GM20431 (cell line): ENCODE results near the gene SLC1A3.
"Not testable (repeated sequence)": the region's sequence is repeated elsewhere in the genome, so short reads cannot be mapped to it uniquely, and the experiment has no call there.

Experiments used
- in situ Hi-C: fragments of 300-500 bp; cut with MseI, MboI; formaldehyde crosslinking; loops from one replicate; pipeline ENCODE4 v1.15.0; 2020; ENCODE audit warnings: low sequenced_read_pairs; ENCODE audit not compliant: unreplicated experiment

Gene SLC1A3

DNA sequence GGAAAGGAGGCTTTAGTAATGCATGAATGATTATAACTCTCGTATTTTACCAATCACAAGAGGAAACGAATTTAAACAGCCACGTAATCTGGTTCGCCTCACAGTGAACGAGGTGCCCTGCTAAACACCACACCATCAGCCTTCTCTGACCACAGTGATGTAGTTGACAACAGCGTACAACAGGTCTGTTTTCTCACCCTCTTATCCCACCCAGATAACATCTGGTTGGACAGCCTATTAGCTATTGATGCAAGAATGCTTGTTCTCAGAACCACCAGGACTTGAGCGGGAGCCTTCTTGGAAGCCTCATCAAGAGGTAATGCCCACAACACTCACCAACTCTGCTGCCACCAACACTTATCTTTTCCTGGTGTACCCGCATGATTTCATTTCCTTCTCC is 23.3 kb downstream of the SLC1A3 start:
- in situ Hi-C loops = no loop called here

DNA sequence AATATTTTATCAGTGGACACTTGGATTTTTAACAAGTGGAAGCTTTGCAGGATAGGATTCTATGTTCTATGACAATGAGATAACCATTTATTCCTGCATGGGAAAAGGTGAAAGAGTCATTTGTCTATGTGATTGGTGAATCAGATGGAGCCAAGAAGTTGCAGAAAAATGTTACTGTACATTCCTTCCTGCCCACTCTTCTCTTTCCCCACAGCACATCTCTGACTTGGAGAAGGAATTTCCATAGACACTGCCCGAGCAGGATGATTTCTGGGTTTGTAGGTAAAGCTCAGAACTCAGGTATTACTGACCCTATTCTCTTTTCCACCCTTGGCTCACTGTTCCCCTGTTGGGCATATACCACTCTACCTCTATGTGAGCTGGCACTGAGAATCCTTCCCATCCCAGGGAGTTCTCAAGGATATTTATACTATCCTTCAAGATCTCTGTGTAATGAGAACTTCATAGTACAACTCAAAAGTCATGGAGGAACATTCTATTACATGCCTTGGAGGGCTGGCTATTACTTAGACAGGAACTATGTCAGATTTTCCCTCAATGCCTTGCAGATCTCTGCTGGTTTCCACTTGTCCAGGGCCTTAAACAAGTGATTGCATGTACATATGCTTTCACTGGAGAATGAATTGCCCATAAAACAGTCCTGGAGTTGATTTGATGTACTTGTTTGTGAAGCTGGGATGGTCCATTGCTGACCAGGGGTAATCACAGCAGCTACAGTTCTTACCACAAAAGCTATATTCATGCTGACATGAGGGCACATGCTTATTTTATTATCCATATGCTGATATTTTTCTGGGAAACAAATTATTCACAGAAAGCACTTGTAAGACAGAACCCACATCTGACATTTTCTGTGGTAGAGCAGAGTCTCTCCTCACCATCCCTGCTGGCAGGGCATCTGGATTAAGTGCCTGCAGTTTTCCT is 24.1 kb downstream of the SLC1A3 start:
- in situ Hi-C loops = no loop called here

DNA sequence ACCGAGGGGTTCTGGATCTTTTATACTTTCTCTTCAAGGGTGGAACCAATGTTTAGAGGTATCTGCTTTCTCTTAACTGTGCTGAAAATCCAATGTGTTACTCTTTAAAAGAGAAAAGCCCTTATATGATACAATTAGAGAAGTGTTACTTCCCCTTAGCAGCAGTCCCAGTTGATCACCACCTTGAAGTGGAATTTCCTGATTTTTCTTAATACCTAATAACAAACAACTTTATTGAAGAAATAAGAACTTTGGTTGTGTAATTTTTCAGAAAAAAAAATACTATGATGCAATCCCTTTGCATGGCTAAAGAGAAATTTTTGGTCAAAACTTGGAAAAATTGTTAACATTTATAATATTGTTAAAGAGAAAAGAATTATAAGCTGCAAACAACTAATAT is 24.7 kb downstream of the SLC1A3 start:
- in situ Hi-C loops = no loop called here

DNA sequence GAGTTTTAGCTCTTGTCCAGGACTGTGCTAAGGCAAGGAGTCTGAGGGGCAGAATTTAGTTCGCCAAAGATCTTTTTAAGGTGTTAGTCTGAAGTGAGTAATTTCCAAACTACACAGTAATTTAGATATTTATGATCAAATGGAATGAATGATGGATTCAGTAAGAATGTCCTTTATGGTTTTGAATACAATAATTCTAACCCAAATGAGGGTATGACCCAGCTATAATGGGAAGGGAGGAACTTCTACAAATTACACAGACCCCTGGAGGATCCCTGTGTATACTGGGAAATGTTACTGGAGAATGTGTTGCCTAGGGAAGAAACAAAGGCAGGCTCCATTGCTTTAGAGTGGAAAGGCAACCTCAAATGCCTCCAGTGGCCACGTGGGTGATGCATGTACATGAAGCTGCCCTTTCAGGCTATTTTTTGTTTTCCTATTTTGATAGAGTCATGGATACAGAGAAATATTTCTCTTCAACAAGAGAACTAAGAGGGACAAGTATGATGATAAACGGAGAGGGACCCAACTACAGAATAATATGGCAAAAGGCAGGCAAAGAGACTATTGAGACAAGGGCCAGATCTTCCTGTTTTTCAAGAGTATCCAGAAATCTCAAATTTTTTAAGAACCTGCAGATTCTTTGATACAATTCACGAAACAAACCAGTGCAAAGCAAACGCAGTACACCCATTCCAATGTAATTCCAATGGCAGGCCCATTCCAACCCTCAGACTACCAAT is 25.4 kb downstream of the SLC1A3 start:
- in situ Hi-C loops = no loop called here

DNA sequence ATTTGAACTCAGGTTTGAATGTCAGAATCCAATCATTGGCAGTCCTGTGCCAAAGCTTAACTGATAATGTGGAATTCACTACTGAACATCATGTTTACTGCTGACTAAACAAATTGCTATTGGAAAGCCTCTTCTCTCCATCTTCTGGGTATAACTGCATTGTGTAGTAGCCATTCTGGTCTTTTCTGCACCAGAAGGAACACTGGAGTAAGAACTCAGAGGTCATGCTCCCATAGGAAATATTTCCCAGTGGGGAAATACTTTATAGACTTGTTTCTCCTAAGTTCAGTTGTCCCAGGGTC is 25.9 kb downstream of the SLC1A3 start:
- in situ Hi-C loops = no loop called here

DNA sequence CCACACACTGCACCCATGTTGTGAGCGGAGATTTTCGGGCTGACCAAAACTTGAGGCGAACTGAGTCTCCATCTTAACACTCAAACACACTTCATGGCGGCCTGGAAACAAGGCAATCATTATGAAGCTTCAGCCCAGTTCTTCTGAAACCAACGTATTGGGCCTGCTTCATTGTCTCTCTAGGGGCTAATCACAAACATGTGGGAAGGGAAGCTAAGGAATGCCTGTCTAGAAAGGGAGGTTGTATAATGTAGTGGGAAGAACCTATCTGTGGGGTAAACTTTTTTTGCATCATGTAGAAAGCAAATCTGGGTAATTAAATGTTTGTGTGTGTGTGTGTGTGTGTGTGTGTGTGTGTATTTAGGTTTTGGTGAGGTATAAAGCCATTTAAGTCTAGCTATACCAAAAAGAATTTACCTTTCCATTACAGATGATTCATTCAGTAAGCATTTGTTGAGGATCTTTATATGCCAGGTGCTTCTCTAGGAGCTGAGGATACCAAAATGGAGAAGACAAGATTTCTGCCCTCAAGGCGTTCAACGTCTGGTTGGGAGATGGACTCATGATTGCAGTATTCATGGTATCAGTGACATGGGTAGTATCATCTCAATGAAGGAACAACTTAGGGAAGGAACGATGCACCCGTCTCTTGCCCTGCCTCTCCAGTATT is 29.4 kb downstream of the SLC1A3 start:
- in situ Hi-C loops = no loop called here

DNA sequence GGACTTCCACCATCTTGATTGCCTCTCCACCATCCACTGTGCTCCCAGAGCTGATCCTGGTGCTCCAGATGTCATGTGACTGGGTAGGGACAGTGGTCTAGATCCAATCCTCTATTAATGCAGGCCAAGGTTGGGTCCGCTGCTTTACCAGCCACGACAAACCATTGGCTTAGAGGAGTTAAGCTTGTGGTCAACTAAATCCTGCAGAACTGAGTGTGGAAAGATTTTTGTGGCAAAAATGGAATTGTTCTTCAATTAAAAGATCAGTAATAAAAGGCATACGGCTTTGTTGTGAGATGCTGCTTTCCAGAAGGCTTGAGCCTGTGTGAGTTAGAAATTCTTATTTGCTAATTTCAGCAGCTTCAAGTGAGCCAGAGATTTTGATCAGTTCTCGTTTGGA is 30.7 kb downstream of the SLC1A3 start:
- in situ Hi-C loops = no loop called here

DNA sequence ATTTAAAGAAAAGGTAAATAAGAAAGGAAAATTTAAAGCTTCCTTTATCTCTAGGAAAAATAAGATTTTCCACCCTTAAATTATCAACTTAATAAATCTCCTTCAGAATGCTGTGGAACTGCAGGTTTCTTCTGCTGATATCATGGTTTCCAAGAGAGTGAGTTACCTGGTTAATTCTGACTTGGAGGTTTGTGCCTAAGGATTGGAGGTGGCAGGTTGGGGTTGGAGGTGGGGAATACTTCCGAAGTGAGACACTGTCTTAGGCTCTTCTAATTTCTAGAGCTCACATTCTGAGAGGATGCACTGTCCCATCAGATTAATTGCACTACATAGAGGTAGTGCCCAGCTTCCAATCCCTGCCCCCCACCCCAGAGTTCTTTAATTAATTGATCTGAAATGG is 31.1 kb downstream of the SLC1A3 start:
- in situ Hi-C loops = no loop called here

DNA sequence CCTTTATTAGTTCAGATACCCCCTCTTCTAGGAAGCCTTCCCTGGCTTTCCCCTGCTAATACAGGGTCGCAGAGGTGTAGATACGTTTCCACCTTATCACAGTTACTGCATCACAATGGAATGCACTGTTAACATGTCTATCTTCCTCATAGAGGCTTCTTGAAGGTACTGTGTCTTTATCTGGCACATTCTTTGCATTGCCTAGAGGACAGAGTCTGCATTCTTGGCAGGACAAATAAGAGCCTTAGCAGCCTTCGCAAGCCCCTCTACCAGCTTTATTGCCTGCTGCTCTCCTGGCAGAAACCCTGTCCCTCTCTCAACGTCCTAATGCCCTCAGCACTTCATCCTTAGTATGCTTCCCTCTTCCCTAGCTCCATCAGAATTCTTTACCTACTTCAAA is 31.6 kb downstream of the SLC1A3 start:
- in situ Hi-C loops = no loop called here

- in situ Hi-C loops = no loop called here
Observed at GRCh38 chr5:36640949-36641348, 34.5 kb downstream of the SLC1A3 start.

DNA sequence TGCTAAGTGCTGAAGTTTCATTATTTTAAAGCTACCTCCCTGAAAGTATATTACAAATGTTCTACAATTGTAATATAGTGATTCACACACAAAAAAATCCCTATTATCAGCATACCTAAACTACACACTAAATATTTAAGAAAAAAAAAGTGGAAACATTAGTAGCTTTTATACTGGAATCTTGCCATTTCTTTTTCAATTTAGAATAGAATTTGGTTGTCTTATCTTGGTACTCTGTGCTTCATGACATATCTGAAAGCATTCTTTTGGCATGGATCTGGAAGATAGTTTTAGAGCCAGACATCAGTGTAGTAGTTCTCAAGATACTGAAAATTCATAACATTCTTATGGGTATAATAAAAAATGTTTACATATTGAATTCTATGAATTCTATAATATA is 35.0 kb downstream of the SLC1A3 start:
- in situ Hi-C loops = no loop called here

DNA sequence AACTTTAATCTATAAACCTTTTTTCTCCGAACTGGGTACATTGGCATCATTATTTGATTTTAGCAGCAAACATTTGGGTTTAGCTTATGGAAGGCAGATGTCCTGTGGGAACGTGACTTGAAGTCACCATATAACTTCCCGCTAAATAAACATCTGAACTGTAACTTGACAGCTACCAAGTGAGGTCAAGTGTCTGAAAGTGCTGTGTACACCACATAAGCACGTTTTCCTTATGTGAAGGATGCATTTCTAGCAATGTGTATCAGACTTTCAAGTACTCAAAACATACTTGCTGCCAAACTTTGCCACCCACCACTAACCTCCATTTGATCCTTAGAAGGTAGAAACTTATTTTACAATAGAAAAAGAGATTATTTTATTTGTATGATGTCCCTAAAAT is 35.7 kb downstream of the SLC1A3 start:
- in situ Hi-C loops = no loop called here

- in situ Hi-C loops = no loop called here
Observed at GRCh38 chr5:36643162-36643561, 36.8 kb downstream of the SLC1A3 start.

DNA sequence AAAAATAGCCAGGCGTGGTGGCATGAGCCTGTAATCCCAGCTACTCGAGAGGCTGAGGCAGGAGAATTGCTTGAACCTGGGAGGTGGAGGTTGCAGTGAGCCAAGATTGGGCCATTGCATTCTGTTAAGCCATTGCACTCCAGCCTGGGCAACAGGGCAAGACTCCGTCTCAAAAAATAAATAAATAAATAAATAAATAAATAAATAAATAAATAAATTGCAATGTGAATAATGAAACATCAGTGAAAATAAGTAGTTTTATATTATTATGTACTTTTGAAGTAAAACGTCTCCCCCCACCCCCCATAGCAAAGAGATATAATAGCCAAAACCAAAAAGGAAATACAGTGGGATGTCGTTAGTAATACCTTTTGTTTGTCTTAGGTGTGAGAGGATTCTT is 37.4 kb downstream of the SLC1A3 start:
- in situ Hi-C loops = not testable (repeated sequence)

DNA sequence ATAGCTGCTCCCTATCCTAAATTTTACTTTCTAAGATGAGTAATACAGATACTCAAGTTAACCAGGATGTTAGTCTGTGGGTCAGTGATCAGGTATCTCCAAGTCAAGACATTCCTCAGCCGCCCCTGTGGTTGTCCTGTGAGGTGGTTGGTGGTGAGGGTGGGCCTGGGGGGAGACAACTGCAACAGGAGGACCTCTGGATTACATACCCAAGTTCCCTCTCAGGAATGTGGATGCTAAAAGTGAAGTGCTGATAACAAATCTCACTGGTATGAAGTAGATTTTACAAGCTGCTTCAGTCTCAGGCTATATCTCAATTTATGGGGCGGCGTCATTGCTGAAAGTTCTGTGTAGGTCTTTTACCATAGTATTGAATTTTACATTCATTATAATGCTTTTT is 38.3 kb downstream of the SLC1A3 start:
- in situ Hi-C loops = no loop called here

DNA sequence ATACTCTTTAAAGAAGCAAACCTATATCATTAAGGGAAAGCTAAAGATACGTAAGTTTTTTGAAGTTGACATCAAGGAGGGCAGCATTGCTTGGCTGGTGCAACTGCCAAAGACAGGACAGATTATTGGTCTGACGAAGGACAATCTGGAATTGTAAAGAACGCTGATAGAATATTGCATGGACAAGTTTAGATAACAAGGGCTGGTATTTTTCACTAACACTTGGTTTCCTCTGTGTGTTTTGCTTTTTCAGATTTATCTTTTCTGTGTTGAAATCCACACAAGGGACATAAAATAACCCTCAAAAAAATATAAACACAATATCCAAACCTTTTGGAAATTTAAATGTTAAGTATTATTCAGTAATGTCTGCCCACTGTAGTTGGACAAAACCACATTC is 39.7 kb downstream of the SLC1A3 start:
- in situ Hi-C loops = no loop called here

DNA sequence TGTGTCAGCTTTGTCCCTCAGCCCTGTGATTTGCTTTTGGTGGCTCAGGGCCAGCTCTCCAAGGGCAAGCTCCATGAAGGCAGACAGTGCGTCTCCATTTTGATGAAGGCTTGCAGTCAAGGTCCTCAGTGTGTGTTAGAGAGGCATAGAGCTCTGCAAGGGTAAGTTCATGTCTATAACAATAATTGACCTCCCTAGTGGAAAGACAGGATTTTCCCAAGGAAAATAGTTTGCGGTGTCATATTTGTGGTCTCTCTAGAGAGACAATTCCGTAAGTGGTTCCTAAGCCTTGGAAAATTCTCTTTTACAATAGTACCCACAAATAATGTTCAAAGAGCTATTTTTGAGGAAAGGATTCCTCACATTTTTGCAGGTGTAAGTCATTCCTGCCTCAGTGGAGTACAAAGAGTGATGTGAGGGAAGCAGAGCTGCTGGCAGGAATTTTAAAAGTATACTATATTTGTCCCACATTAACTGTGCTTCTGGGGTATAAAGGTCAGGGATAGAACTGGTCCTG is 40.2 kb downstream of the SLC1A3 start:
- in situ Hi-C loops = no loop called here

GRCh38 chr5:36647046-36647445 is 40.6 kb downstream of the SLC1A3 start:
- in situ Hi-C loops = no loop called here

GRCh38 chr5:36648426-36648825 is 42.0 kb downstream of the SLC1A3 start:
- in situ Hi-C loops = no loop called here

- in situ Hi-C loops = no loop called here
Observed at GRCh38 chr5:36651761-36652685, 45.6 kb downstream of the SLC1A3 start.
